ENCODE measurements around the gene CXCR3.
A peak's percentile ranks its signal among the peaks of the same experiment; 100 is the strongest.

Gene CXCR3

GRCh38 chrX:71618303-71618721 is at the start of gene CXCR3:
TSS of gene CXCR3 (minus strand) at chrX:71618511. CDS start at chrX:71618449, 62 bp downstream.
- no peak for TF ChIP-seq CTCF (IDR thresholded peaks at IDR 0.05)

- no peak for TF ChIP-seq CTCF (IDR thresholded peaks at IDR 0.05)
These were observed 49.3 kb upstream of the CXCR3 start, which contains the start of gene LOC101059915 for GRCh38 chrX:71667328-71668247. TSS of gene LOC101059915 (plus strand) at chrX:71667546.

- no peak for TF ChIP-seq CTCF (IDR thresholded peaks at IDR 0.05)
These were observed 48.2 kb upstream of the CXCR3 start for GRCh38 chrX:71666240-71667223.

GRCh38 chrX:71665747-71666146 is 47.4 kb upstream of the CXCR3 start:
- no peak for TF ChIP-seq CTCF (IDR thresholded peaks at IDR 0.05)

GRCh38 chrX:71664889-71665491 is 46.7 kb upstream of the CXCR3 start:
- TF ChIP-seq CTCF (IDR thresholded peaks at IDR 0.05) = no peak

- peak; percentile 43 for TF ChIP-seq CTCF (IDR thresholded peaks at IDR 0.05)
These were observed 45.9 kb upstream of the CXCR3 start for GRCh38 chrX:71664202-71664601.

- no peak for TF ChIP-seq CTCF (IDR thresholded peaks at IDR 0.05)
These were observed 43.6 kb upstream of the CXCR3 start for GRCh38 chrX:71661919-71662318.
